SH-SY5Y (cell line): ENCODE measurements around the gene ILF2.

Experiments used
- GATA2 ChIP-seq: IDR thresholded peaks from 2 replicates; pipeline ENCODE4 v1.6.1; 2011; ENCODE audit warnings: mild to moderate bottlenecking, low read depth, low read length
- GATA3 ChIP-seq: IDR thresholded peaks from 2 replicates; pipeline ENCODE4 v1.6.1; 2011; ENCODE audit warnings: low read depth, mild to moderate bottlenecking, low read length, moderate library complexity

- TF ChIP-seq GATA2 = no peak
- no peak for TF ChIP-seq GATA3
These were observed 47.7 kb downstream of the ILF2 start for GRCh38 chr1:153623101-153623500.
